ENCODE results near the gene TMPRSS6.
"Not testable (repeated sequence)": the region's sequence is repeated elsewhere in the genome, so short reads cannot be mapped to it uniquely, and the experiment has no call there.

The TMPRSS6 gene

DNA sequence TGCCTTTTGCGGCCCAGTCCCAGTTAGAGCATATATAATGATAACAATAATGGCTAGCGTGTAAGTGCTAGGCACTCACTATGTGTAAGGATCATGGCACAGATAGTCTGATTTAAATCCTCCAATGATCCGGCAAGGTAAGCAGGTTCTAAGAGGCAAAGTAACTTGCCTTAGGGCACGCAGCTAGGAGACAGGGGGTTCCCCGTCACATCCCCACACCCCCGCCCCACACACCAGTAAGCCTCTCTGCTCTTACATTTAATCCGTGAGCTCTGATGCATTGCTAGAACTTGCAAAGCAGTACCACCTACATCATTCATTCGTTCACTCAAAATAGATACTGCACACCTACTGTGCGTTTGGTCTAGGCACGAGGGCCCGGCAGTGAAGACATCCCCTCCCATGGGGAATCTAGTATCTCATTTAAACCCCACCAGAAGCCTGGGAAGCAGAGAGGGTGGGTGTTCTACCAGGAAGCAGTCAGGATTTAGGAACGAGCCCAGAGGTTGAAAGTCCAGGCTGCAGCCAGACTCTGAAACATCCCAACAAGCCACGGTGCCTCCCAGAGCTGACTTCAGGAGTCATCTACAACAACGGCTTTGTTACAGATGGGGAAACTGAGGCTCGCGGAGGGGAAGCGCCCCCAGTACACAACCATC, 20.6 kb downstream of the TMPRSS6 start:
- no peak for DNase-seq (ENCODE audit: low read depth in 2 of 2)

DNA sequence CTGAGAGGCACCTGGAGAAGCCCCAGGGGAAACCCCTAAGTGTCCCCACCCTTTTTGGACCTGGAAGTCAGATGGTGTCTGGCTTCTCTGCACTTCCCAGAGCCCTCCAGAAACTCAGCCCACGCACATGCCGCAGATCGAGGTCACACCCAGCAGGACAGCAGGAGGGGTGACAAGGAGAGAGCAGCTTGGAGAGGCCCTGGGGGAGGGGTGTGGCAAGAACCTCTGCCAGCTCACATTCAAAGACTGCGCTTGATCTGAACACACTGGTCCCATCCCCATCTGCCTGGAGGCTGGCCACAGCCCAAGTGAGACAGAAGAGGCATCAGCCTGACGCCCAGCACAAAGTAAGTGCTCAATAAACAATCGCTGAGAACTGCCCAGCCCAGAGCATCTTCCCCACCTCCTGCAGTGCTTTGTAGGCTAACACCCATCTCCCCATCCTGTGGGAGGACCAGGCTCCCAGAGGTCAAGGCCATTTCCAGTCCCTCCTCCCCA, 21.4 kb downstream of the TMPRSS6 start:
- no peak for DNase-seq (ENCODE audit: low read depth in 2 of 2)

DNA sequence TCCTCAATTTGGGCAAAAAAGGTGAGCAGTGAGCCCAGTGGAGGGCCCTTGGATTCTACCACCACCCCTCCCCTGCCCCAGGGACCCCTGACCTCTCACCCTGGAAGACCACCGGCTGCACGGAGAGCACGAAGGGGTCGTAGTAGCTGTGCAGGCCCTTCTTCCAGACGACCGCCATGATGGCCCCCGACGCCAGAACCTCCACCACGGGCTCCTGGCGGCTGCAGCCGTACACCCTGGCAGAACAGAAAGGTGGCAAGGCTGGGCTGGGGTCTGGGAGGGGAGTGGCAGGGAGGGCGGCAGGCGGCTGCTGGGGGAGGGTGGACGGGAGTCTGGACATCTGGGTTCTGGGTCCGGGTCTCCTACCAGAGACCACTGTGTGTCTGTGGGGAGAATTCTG, 23.3 kb downstream of the TMPRSS6 start:
- DNase-seq (ENCODE audit: low read depth in 2 of 2) = no peak

DNA sequence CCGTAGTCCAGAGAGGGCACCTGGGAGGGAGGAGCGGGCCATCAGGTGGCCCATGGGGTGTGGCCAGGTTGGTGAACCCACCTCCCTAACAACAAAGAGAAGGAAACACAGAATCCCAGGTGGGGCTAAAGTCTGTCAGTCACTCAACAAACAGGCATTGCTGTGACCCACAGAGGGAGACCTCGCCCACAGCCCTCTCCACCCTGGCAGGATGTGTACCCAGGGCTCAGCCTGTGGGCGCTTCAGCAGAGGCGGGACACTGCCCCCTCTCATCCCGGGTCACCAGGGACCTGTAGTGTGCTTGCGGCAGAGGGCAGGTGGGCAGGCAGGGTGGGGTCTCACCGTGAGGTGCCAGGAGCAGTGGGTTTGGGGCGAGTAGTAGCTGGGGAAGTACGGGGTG, 25.1 kb downstream of the TMPRSS6 start:
- no peak for DNase-seq (ENCODE audit: low read depth in 2 of 2)

DNA sequence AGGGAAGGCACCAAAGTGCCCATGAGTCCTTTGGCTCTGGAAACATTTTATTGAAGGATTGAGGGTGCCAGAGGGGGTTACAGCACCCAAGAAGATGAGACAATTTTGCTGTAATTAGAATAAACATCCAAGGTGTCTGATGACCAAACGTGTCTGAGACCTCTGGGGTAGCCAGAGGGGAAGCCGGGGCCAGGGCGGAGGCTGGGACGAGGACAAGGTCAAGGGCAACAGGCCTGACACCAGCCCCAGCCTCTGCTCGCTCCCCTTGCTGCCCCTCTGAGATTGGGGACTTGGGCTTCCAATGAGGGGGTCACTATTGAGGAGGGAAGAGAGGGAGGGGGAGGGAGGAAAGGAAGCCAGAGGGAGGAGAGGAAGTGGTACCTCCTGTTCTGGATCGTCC, 25.6 kb downstream of the TMPRSS6 start:
- DNase-seq (ENCODE audit: low read depth in 2 of 2) = no peak

DNA sequence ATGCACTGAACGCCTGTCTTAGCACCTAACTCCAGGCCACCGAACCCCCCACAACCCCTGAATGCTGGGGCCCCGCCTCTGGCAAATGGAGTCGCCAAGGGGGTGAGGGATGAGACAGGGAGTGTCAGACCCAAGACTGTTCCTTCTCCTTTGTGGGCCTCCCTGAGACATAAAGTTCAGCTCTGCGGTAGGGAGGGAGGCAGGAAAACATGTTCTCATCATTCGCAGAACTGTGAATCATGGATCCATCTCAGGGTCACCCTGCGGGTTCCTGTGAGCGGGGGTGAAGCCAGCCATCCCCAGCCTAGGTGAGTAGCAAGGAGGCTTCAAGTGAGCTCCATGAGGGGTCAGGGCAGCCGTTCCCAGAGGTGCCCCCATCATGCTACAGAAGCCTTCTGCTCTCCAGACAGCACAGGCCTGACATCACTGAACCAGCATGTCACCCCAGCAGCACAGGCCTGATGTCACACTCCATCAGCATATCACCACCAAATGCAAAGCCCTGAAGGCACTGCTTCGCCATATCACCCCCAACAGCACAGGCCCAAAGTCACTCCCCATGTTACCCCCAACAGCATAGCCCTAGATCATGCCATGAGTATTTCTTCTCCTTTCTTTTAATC, 27.2 kb downstream of the TMPRSS6 start:
- DNase-seq (ENCODE audit: low read depth in 2 of 2) = no peak

DNA sequence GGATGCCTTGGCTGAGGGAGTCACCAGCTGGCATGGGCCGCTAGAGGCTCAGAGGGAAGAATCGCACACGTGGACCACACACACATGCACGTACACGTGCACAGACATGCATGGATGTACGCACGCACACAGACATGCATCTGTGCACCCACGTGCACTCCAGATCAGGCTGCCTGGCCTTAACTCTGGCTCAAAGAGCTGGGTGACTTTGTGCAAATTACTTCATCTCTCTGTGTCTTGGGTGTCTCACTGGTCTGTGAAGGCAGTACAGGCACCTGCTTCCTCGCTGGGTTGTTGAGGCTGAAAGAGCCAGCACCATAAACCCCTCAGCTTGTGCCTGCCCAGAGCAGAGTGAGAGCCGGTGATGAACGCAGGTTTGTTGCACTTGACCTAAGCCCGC, 28.7 kb downstream of the TMPRSS6 start:
- DNase-seq (ENCODE audit: low read depth in 2 of 2) = no peak

DNA sequence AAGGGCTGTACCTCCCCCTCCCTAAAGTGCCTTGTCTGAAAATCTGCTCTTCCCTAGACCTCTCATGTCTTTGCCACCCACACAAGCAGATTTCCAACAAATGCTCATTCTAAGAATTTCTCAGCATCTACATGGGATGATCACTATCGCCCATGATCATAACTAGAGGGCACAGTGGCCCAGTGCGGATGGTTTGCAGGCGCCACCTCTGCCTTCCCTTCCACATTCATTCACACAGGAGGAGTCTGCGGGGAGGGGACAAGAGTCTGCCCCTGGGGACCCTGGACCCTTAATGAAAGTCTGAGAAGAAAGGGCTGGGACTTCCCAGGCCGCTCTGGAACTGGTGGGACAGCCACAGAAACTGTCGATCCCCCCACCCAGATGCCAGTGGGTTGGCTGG, 29.1 kb downstream of the TMPRSS6 start:
- no peak for DNase-seq (ENCODE audit: low read depth in 2 of 2)

DNA sequence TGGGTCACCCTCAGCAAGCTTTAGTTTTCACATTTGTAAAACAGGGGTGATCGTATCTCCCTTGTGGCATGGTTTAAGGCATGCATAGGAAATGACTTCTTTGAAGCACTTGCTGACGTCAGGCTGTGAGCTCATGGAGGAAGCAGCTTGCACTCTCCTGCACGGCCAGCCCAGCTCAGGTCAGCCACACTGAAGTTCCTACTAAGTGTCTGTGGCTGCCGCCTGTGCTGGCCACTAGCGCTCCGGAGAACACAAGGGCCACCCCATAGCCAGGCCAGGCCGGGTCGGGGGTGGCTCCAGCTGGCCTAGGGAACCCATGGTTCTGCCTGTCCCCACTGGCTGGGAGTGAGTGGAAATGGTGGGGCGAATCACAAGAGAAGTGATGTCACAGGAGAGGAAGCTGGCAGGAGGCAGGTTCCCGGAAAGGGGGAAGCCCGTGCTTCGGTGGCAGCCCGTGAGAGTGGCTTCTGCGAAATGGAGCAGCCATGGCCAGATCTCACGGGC, 29.8 kb downstream of the TMPRSS6 start:
- DNase-seq (ENCODE audit: low read depth in 2 of 2) = peak; percentile 50 to 65

DNA sequence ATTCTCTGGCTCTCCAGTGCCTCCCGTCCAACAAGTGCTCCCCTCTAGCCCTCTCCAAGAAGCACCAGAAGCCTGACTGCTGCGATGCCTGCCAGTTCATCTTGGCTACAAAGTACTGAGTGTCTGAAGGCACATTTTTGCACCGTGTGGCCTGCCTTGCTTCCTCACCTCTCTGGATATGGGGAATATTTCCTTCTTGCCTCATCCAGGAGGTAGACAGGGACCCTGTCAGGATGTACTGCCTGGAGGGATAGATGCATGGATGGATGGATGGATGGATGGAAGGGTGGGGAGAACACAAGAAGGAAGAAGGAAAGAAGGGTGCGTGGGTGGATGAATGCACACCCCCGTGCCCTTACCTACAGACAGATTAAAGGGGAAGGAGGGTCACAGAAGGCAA, 30.4 kb downstream of the TMPRSS6 start:
- no peak for DNase-seq (ENCODE audit: low read depth in 2 of 2)

DNA sequence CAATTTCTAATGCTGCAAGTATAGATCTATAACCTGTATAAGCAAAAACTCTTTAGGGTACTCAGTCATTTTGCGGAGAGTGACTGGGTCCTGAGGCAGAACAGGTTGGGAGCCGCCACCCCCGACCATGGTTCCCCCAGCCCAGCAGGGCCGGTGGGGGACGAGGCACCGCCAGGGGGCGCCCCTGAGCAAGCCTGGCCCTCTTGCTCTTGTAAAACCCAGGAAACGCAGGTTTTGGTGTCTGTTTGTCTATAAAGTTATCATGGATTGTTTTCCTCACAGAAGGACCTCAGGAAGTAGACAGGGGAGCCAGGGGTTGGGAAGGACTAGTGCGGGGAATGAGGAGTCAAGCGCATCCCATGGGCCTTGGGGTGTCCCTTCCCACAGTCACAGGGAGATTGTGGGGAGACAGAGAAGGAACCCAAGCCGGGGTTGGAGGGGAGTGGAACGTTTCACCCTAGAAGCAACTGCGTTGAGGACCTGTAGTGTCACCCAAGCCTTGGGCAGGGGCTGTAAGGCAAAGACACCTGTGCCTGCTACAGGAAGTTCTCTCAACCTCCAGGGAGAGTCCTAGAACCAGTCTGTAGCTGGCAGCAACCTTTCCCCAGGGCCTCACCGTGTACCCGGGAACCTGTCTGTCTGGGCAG, 31.6 kb downstream of the TMPRSS6 start:
- peak; percentile 89 to 93 for DNase-seq (ENCODE audit: low read depth in 2 of 2)

DNA sequence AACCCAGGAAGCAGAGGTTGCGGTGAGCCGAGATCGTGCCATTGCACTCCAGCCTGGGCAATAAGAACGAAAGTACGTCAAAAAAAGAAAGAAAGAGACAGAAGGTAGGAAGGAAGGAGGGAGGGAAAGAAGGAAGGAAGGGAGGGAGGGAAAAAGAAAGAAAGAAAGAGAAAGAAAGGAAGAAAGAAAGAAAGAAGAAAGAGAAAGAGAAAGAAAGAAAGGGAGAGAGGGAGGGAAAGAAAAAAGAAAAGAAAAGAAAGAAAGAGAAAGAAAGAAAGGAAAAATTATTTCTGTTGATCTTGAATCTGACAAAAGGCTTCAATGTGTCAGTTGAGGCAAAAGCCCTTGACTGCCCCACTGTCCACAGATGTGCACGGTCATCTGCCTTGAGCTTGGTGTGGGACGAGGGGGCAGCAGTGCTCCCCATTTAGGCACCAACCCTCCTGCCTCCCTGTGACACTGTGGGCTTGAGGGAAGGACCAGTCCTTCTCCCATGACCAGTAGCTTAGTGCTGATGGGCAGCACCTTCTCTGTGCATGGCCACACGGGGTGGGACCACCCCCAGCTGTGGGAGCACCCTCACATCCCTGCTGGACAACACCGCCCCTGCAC, 33.6 kb downstream of the TMPRSS6 start:
- DNase-seq (ENCODE audit: low read depth in 2 of 2) = no peak

DNA sequence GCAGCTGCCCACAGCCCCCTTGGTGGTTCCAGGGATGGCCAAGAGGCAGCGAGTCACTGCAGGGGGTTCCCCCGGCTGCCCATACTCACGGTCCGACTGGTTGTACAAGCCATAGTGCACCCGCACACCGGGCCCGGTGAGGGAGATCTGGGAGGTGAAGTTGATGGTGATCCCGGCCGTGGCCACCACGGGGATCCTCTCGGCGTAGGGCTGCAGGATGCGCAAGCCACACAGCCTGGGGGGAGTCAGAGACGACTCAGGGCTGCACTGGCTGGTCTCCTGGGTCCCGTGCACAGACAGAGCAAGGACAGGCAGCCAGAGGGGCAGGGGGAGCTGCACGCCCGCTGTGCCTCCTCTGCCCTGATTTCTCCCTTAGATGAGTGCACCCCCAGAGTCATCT, 34.5 kb downstream of the TMPRSS6 start:
- no peak for DNase-seq (ENCODE audit: low read depth in 2 of 2)

DNA sequence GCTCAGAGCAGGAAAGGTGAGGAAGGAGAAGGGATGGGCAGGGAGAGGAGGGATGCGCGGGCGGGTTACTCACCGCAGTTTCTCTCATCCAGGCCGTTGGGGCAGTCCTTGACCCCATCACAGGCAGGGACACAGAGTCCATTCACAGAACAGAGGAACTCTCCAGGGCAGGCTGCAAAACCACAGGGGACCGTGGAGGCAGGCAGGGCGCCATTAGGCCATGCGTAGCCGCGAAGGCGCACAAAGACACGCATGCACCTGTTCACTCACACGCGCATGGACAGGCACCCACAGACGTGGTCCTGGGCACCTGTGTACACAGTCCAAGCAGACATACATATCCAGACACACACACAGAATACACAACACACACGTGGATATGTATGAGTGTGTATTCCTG, 35.0 kb downstream of the TMPRSS6 start:
- no peak for DNase-seq (ENCODE audit: low read depth in 2 of 2)

DNA sequence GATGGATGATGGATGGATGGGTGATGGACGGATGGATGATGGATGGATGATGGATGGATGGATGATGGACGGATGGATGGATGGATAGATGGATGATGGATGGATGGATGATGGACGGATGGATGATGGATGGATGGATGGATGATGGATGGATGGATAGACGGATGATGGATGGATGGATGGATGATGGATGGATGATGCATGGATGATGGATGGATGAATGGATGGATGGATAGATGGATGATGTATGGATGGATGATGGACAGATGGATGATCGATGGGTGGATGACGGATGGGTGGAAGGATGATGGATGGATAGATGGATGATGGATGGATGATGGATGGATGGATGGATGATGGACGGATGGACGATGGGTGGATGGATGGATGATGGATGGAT, 36.8 kb downstream of the TMPRSS6 start:
- no peak for DNase-seq (ENCODE audit: low read depth in 2 of 2)

DNA sequence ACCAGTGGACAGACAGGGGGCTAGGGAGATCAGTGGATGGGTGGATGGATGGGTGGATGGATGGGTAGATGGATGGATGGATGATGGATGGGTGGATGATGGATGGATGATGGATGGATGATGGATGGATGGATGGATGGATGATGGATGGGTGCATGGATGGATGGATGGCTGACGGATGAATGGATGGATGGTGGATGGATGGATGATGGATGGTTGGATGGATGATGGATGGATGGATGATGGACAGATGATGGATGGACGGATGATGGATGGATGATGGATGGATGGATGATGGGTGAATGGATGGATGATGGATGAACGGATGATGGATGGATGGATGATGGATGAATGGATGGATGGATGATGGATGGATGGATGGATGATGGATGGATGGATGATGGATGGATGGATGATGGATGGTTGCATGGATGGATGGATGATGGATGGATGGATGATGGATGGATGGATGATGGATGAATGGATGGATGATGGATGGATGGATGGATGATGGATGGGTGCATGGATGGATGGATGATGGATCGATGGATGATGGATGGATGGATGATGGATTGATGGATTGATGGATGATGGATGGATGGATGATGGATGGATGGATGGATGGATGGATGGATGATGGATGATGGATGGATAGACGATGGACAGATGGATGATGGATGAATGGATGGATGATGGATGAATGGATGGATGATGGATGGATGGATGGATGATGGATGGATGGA, 37.5 kb downstream of the TMPRSS6 start:
- not testable (repeated sequence) for DNase-seq (ENCODE audit: low read depth in 2 of 2)

DNA sequence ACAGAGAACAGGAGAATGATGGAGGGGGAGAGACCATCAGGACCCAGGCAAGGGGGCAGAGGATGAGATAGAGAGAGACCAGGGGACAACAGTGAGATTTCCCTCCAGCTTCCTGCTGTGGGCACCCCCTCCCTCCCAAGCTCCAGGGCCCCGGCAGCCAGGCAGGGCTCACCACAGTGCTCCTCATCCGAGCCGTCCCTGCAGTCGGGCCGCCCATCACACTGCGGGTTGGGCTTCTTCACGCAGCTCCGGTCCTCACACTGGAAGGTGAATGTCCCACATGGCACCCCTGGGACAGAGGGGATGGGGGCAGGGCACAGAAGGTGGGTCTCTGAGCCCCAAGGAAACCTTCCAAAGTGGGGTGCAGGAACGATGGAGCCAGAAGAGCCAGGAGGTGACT, 38.8 kb downstream of the TMPRSS6 start:
- DNase-seq (ENCODE audit: low read depth in 2 of 2) = no peak

DNA sequence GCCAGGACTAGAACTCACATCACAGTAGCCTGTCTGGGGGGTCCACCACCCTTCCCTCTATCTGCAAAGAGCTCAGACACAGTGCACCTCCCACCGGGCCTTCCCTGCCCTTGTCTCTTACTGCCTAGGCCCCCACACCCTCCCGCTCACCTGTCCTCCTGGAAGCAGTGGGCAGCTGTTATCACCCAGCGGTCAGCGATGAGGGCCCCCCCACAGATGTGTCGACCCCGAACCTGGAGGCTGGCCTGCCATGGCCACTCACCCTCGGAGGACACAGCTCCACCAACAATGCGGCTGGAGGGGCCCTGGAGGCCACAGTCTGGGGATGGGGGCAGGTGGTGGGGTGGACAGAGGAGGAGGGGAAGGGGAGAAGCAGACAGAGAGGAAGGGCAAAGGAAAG, 39.2 kb downstream of the TMPRSS6 start:
- DNase-seq (ENCODE audit: low read depth in 2 of 2) = no peak

DNA sequence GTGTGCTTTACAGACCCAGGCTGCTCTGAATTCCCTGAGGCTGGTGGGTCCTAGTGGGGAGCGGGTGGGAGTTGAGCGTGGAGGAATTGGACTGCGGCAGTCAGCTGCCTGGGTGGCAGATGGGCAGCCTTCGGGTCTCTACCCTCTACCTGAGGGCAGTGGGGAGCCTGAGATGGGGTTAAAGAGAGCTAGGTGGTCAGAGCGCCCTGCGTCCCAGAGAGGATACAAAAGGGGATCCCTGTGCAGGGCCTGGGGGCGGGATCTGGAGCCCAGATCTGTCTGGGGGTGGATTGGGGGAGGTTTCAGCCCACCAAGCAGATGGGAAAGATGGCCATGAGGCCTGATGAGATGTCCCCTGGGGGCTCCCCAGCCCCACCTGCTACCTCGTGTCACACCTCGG, 39.8 kb downstream of the TMPRSS6 start:
- DNase-seq (ENCODE audit: low read depth in 2 of 2) = no peak

DNA sequence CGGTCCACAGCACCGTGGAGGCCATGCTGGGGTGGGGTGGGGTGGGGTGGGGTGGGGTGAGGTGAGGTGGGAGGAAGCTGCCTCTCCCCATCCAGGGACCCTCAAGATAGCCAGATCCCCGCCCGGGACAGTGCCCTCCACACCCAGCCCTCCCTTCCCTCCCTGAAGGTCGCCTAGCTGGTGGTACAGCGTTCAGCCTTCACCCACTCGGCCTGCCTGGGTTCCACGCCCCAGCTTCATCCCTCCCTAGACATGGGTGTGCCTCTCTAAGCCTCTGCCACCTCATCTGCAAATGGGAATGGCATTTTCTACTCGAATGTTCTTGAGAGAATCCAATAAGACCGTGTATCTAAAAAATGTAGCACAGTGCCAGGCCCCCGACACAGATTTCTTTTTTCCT, 40.2 kb downstream of the TMPRSS6 start:
- DNase-seq (ENCODE audit: low read depth in 2 of 2) = no peak

DNA sequence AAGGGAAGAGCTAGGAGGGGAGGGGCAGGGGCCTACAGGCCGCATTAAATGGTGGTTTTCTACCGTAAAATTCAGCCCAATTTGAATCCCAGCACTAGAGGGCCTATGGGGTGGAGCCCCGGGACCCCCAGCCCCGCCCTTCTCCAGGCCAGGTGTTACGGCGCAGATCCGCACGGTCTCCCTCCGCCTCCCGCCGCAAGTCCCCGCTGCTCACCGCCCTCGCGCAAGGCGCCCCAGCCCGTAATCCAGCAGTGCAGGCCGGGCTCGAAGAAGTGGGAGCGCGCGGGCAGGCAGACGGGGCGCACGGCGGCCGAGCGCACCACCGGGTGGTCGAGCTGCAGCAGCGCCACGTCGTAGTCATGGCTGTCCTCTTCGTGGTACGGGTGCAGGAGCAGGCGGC, 40.7 kb downstream of the TMPRSS6 start:
- DNase-seq (ENCODE audit: low read depth in 2 of 2) = no peak

DNA sequence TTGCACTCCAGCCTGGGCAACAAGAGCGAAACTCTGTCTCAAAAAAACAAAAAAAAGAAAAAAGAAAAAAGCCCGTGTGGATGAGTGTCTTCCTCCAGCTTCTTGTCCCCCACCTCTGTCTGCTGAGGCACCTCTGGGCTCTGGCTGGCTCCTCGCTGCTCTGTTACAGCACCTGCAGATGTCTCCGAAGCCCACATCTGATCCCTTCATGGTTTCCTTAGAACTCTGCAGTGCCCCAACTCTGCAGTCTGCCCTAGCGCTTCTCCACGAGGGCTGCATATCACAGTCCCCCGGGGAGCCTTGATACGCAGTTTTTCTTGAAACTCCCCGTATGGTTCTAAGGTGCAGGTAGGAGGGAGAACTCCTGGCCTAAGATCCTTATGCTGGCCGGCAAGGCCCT, 42.1 kb downstream of the TMPRSS6 start:
- no peak for DNase-seq (ENCODE audit: low read depth in 2 of 2)
